GM12878 (cell line): ENCODE data around the gene PATL1. TPM values are rescaled to one million over a fixed set of nuclear protein-coding genes. Genes with fewer than 3 reads are reported as not detected.

Experiments used
- ATAC-seq: fragments of 200-7000 bp; cut with Tn5 transposase; 3 replicates; pipeline ENCODE4 v1.9.1; 2020; ENCODE audit warnings: mild to moderate bottlenecking, moderate library complexity
- BruUV-seq: library from RNA; stranded (reverse); fragments of 400-500 nt; replicated peaks from 2 replicates; lab custom pipeline; 2021; lab: Mats Ljungman, UMichigan
- CTCF ChIA-PET: fragments of 300-600 bp; sonication (Branson Sonifier 250); formaldehyde crosslinking; extraction: SDS; loops from one replicate; lab custom pipeline; 2021; ENCODE audit warnings: inconsistent platforms; lab: Yijun Ruan, JAX
- POLR2A ChIA-PET: fragments of 350-600 bp; formaldehyde crosslinking; extraction: SDS; loops from one replicate; lab custom pipeline; 2021; ENCODE audit warnings: inconsistent platforms; lab: Charles Lee
- RAD21 ChIA-PET: fragments of 300-600 bp; sonication (Branson Sonifier 250); formaldehyde crosslinking; loops from one replicate; lab custom pipeline; 2023; ENCODE audit warnings: antibody characterized with exemption; ENCODE audit not compliant: unreplicated experiment; lab: Charles Lee
- SMC1A ChIA-PET: fragments of 300-600 bp; sonication (Branson Sonifier 250); formaldehyde crosslinking; loops from one replicate; lab custom pipeline; 2023; ENCODE audit not compliant: unreplicated experiment, uncharacterized antibody; lab: Charles Lee
- DNase-seq: peaks from one replicate; pipeline ENCODE4 v3.0.0-alpha.2; 2011; ENCODE audit warnings: low read depth, low spot score
- FAIRE-seq: peaks from 3 replicates; lab custom pipeline; 2011; peaks lifted over from hg19 to GRCh38; lab: Jason Lieb, UNC
- H2AFZ ChIP-seq: 2 replicates; pipeline ENCODE4 v1.6.0; 2011; ENCODE audit warnings: low read depth, low read length, control low read depth; ENCODE audit not compliant: control insufficient read depth
- H3K27ac ChIP-seq: 2 replicates; pipeline ENCODE4 v1.5.1; 2011; ENCODE audit warnings: control low read depth; ENCODE audit not compliant: control insufficient read depth, insufficient read depth
- H3K27me3 ChIP-seq, 2 experiments: replicated peaks in 1 of 2; 2 replicates each; pipeline versions ENCODE4 v1.6.0 to v1.6.1; 2011; ENCODE audit warnings: low read length in 1 of 2; ENCODE audit not compliant: control insufficient read depth in 2 of 2, insufficient read depth in 2 of 2
- H3K36me3 ChIP-seq, 2 experiments: 2 replicates each; pipeline ENCODE4 v1.5.1; 2011; ENCODE audit warnings: low read length in 1 of 2; ENCODE audit not compliant: control insufficient read depth in 2 of 2, insufficient read depth in 2 of 2
- H3K4me1 ChIP-seq: 2 replicates; pipeline ENCODE4 v1.6.1; 2011; ENCODE audit warnings: mild to moderate bottlenecking, low read length, moderate library complexity, mixed read lengths; ENCODE audit not compliant: control insufficient read depth, insufficient read depth
- H3K4me2 ChIP-seq: 2 replicates; pipeline ENCODE4 v1.6.0; 2011; ENCODE audit warnings: control low read depth; ENCODE audit not compliant: control insufficient read depth, insufficient read depth
- H3K4me3 ChIP-seq: fragments of 200-600 bp; sonication (generic); 2 replicates; pipeline ENCODE4 v1.5.1; 2016
- H3K79me2 ChIP-seq: 2 replicates; pipeline ENCODE4 v1.6.0; 2011; ENCODE audit warnings: low read length; ENCODE audit not compliant: control insufficient read depth, insufficient read depth
- H3K9ac ChIP-seq: 2 replicates; pipeline ENCODE4 v1.8.0; 2011; ENCODE audit warnings: low read length, control low read depth, mixed read lengths; ENCODE audit not compliant: control insufficient read depth, insufficient read depth
- H3K9me3 ChIP-seq: replicated peaks from 3 replicates; pipeline ENCODE4 v1.5.1; 2011; ENCODE audit warnings: mild to moderate bottlenecking, low read length; ENCODE audit not compliant: control insufficient read depth, insufficient read depth
- H4K20me1 ChIP-seq: 2 replicates; pipeline ENCODE4 v1.6.0; 2011; ENCODE audit not compliant: control insufficient read depth, insufficient read depth
- REST ChIP-seq: IDR thresholded peaks from 2 replicates; pipeline ENCODE4 v1.6.1; 2012; ENCODE audit warnings: mild to moderate bottlenecking, low read depth, low read length
- TCF12 ChIP-seq: IDR thresholded peaks from 2 replicates; pipeline ENCODE4 v1.6.1; 2011; ENCODE audit warnings: low read depth, mild to moderate bottlenecking, low read length
- WGBS: methylation state at CpG from one replicate; pipeline ENCODE4 v1.1.6; 2016; ENCODE audit warnings: low lambda C conversion rate; ENCODE audit not compliant: insufficient replicate concordance, insufficient coverage; ENCODE audit errors: missing lambda C conversion rate; 5-methylcytosine and 5-hydroxymethylcytosine counted together
- in situ Hi-C: fragments of 300-500 bp; cut with MboI; formaldehyde crosslinking; loops from 9 replicates; pipeline ENCODE4 v1.14.3; 2018; ENCODE audit warnings: mixed read lengths
- intact Hi-C: fragments of 100-400 bp; cut with micrococcal nuclease; formaldehyde crosslinking; loops from one replicate; pipeline ENCODE4 v1.14.2; 2022; ENCODE audit not compliant: unreplicated experiment
- polyA plus RNA-seq, 11 experiments: library from polyadenylated mRNA; depleted of rRNA in 4 of 11; unstranded in 6 of 11; stranded (reverse) in 5 of 11; fragments of >200 nt; fragmentation: Nextera tagmentation in 4 of 11; fragmentation: Illumina TruSeq in 1 of 11; extraction: Ambion mirVana in 4 of 11; extraction: Trizol in 1 of 11; gene quantifications; 1 replicate in 1 of 11; 2 replicates in 10 of 11; pipeline versions ENCODE4 v1.2.1 to v1.2.3, GENCODE V29; 2011 to 2016; ENCODE audit warnings: inconsistent platforms in 2 of 11, missing spikeins in 2 of 11, low read depth in 1 of 11
- total RNA-seq, 4 experiments: library from RNA; depleted of rRNA in 3 of 4; stranded (reverse); fragments of >200 nt in 3 of 4; fragmentation: Illumina TruSeq in 1 of 4; extraction: Trizol in 1 of 4; gene quantifications; 2 replicates each; pipeline versions ENCODE4 v1.2.1 to v1.2.3, GENCODE V29; 2013 to 2021

Gene PATL1
- total and polyA plus RNA-seq, 10 of the 15 experiments (the other 5 are each of a cell fraction or from before 2014, with no cell fraction given), result 5.3 to 62.0 (median 14.9) TPM

GRCh38 chr11:59647245-59647980, 21.4 kb downstream of the PATL1 start:
- BruUV-seq, result no TSS peak
- no peak for DNase-seq

More at GRCh38 chr11:59647245-59647980, 21.4 kb downstream of the PATL1 start:
- Histone ChIP-seq H3K4me2 (no peak overlapping the region), H4K20me1 (no peaks in the 10 kb centered on the region), H2AFZ (no peak overlapping the region), H3K27me3 (no peaks in the 10 kb centered on the region), H3K9ac (no peak overlapping the region), H3K9me3 (no peaks in the 10 kb centered on the region), H3K4me1 (no peaks in the 10 kb centered on the region), H3K36me3 (peaks cover 12 to 27% of the 10 kb centered on the region in 2 experiments), H3K4me3 (no peak overlapping the region), H3K79me2 (no peaks in the 10 kb centered on the region), H3K27ac (no peak overlapping the region)
- no peak for ATAC-seq
- no peak for FAIRE-seq
- RAD21 ChIA-PET, result no interaction called here
- in situ Hi-C loops (no loop called here), intact Hi-C loops (no loop called here)
- CTCF ChIA-PET, result no interaction called here
- POLR2A ChIA-PET, result interaction anchor here (0.7 kb wide), 3 partner anchors 30 to 339 kb away, joined by 4 to 6 read pairs (median 4); no protein-coding TSS in a partner anchor
- 100% methylated on average over 3 of the region's 3 CpGs for WGBS
- TF ChIP-seq REST (no peak), TCF12 (no peak)
- SMC1A ChIA-PET, result interaction anchor here (0.8 to 1.0 kb wide), 2 partner anchors 16 to 45 kb away, joined by 3 read pairs; no protein-coding TSS in a partner anchor
